ENCODE results near the gene SENP7. TPM values are rescaled to one million over a fixed set of nuclear protein-coding genes. Genes with fewer than 3 reads are reported as not detected.

Gene SENP7
- total RNA-seq, 1 donor from 2014 or later, result 10.8 TPM

DNA sequence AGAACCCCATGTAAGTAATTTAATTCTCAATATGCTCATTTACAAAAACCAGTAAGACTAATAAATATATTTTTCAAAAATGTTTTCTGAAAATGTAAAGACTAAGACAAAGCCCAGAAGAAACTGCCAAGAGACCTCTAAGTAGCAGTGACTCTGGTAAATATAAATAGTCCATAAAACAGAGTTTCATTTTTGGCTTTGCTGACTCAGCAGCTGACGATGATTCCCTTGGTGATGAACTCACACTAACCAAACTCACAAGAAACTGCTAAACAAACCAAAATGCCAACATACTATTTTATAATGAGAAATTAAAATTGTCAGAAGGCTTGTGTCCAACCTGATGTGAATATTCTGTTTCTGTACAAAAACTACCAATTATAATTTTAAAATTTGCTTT, 161.2 kb downstream of the SENP7 start:
- H3K79me2 ChIP-seq (ENCODE audit: insufficient read depth, low read length), result no peaks in the 10 kb centered on the region
- Mint-ChIP-seq H3K27ac (ENCODE audit: unreplicated experiment) (no peak overlapping the region), H3K9me3 (ENCODE audit: unreplicated experiment) (peaks cover 4% of the 10 kb centered on the region), H3K36me3 (ENCODE audit: low read depth, unreplicated experiment) (peaks cover 8% of the 10 kb centered on the region), H3K4me1 (ENCODE audit: low read depth, unreplicated experiment) (no peaks in the 10 kb centered on the region), H3K4me3 (ENCODE audit: unreplicated experiment) (no peak overlapping the region), H3K27me3 (ENCODE audit: low read depth, unreplicated experiment) (no peaks in the 10 kb centered on the region)
- H3K4me3 ChIP-seq (ENCODE audit: insufficient read depth, low read depth, low read length), result no peak overlapping the region
- no peaks in the 10 kb centered on the region for H3K9me3 ChIP-seq (ENCODE audit: insufficient read depth, low read depth, low read length)
- no peaks in the 10 kb centered on the region for H3K27me3 ChIP-seq (ENCODE audit: insufficient read depth, low read length)
- DNase-seq (ENCODE audit: low read depth), result no peak
- no peaks in the 10 kb centered on the region for H3K4me1 ChIP-seq (ENCODE audit: insufficient read depth, low read length)
- TF ChIP-seq EZH2 (IDR thresholded peaks at IDR 0.05; ENCODE audit: insufficient read depth, low read length), result no peak
- TF ChIP-seq, protein P1, sequence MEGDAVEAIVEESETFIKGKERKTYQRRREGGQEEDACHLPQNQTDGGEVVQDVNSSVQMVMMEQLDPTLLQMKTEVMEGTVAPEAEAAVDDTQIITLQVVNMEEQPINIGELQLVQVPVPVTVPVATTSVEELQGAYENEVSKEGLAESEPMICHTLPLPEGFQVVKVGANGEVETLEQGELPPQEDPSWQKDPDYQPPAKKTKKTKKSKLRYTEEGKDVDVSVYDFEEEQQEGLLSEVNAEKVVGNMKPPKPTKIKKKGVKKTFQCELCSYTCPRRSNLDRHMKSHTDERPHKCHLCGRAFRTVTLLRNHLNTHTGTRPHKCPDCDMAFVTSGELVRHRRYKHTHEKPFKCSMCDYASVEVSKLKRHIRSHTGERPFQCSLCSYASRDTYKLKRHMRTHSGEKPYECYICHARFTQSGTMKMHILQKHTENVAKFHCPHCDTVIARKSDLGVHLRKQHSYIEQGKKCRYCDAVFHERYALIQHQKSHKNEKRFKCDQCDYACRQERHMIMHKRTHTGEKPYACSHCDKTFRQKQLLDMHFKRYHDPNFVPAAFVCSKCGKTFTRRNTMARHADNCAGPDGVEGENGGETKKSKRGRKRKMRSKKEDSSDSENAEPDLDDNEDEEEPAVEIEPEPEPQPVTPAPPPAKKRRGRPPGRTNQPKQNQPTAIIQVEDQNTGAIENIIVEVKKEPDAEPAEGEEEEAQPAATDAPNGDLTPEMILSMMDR (IDR thresholded peaks at IDR 0.05; ENCODE audit: insufficient read depth, low read depth, low read length), result no peak
- no peaks in the 10 kb centered on the region for H3K36me3 ChIP-seq (ENCODE audit: insufficient read depth, low read length)
- H2AFZ ChIP-seq (ENCODE audit: low read depth, low read length), result no peak overlapping the region
- H3K9ac ChIP-seq (ENCODE audit: low read length), result no peak overlapping the region
- no peak for FAIRE-seq
- H3K4me2 ChIP-seq (ENCODE audit: low read length), result no peak overlapping the region
- H3K27ac ChIP-seq (ENCODE audit: low read depth, low read length), result no peak overlapping the region
- no peaks in the 10 kb centered on the region for H4K20me1 ChIP-seq (ENCODE audit: insufficient read depth, low read length)

DNA sequence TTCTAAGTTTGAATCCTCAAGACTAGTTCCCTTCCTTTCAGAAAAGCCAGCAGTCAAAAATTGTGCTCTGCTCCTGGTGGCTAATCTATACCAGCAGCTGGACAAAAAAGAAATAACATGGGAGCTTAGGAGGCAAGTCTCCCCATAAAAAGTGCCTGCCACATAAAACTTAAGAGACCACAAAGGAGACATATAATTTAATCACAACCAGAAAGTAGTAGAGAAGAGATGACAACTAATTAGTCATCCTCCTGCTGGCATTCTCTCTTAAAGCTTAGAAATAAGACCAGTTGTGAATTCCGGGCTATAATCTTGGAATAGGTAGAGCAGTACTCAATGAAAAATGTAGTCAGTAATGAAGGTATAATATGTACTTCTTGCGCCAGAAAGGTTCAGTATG, 172.4 kb downstream of the SENP7 start:
- Histone ChIP-seq H3K27ac (ENCODE audit: low read depth, low read length) (no peak overlapping the region), H3K9me3 (ENCODE audit: insufficient read depth, low read depth, low read length) (no peaks in the 10 kb centered on the region), H3K79me2 (ENCODE audit: insufficient read depth, low read length) (no peaks in the 10 kb centered on the region), H3K27me3 (ENCODE audit: insufficient read depth, low read length) (no peaks in the 10 kb centered on the region), H3K4me1 (ENCODE audit: insufficient read depth, low read length) (no peaks in the 10 kb centered on the region), H2AFZ (ENCODE audit: low read depth, low read length) (no peak overlapping the region), H3K9ac (ENCODE audit: low read length) (no peak overlapping the region), H4K20me1 (ENCODE audit: insufficient read depth, low read length) (no peaks in the 10 kb centered on the region), H3K4me2 (ENCODE audit: low read length) (no peak overlapping the region), H3K4me3 (ENCODE audit: insufficient read depth, low read depth, low read length) (no peak overlapping the region), H3K36me3 (ENCODE audit: insufficient read depth, low read length) (no peaks in the 10 kb centered on the region)
- DNase-seq (ENCODE audit: low read depth) (peak; percentile 12), FAIRE-seq (no peak)
- no peak overlapping the region for H3K4me3 Mint-ChIP-seq (ENCODE audit: unreplicated experiment)
- no peaks in the 10 kb centered on the region for H3K4me1 Mint-ChIP-seq (ENCODE audit: low read depth, unreplicated experiment)
- no peaks in the 10 kb centered on the region for H3K27me3 Mint-ChIP-seq (ENCODE audit: low read depth, unreplicated experiment)
- TF ChIP-seq, protein P1 (IDR thresholded peaks at IDR 0.05; ENCODE audit: insufficient read depth, low read depth, low read length), result no peak
- TF ChIP-seq EZH2 (IDR thresholded peaks at IDR 0.05; ENCODE audit: insufficient read depth, low read length), result no peak
- no peak overlapping the region for H3K27ac Mint-ChIP-seq (ENCODE audit: unreplicated experiment)
- no peaks in the 10 kb centered on the region for H3K36me3 Mint-ChIP-seq (ENCODE audit: low read depth, unreplicated experiment)
- no peaks in the 10 kb centered on the region for H3K9me3 Mint-ChIP-seq (ENCODE audit: unreplicated experiment)

DNA sequence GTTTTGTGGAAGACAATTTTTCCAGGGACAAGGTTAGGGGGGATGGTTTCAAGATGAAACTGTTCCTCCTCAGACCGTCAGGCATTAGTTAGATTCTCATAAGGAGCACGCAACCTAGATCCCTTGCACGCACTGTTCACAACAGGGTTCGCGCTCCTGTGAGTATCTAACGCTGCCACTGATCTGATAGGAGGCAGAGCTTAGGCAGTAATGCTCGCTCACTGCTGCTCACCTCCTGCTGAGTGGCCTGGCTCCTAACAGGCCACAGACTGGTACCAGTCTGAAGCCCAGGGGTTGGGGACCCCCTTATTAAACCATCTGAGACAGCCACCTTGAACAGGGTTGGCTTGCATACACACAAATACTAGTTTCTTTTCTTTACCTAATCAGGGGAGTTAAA, 179.1 kb downstream of the SENP7 start:
- Histone ChIP-seq H3K79me2 (ENCODE audit: insufficient read depth, low read length) (no peaks in the 10 kb centered on the region), H2AFZ (ENCODE audit: low read depth, low read length) (no peak overlapping the region), H3K9me3 (ENCODE audit: insufficient read depth, low read depth, low read length) (no peaks in the 10 kb centered on the region), H3K4me1 (ENCODE audit: insufficient read depth, low read length) (no peaks in the 10 kb centered on the region), H3K4me3 (ENCODE audit: insufficient read depth, low read depth, low read length) (no peak overlapping the region), H4K20me1 (ENCODE audit: insufficient read depth, low read length) (no peaks in the 10 kb centered on the region), H3K4me2 (ENCODE audit: low read length) (no peak overlapping the region), H3K27me3 (ENCODE audit: insufficient read depth, low read length) (no peaks in the 10 kb centered on the region), H3K9ac (ENCODE audit: low read length) (no peak overlapping the region), H3K36me3 (ENCODE audit: insufficient read depth, low read length) (peaks cover 4% of the 10 kb centered on the region), H3K27ac (ENCODE audit: low read depth, low read length) (no peak overlapping the region)
- H3K4me1 Mint-ChIP-seq (ENCODE audit: low read depth, unreplicated experiment), result no peaks in the 10 kb centered on the region
- H3K27me3 Mint-ChIP-seq (ENCODE audit: low read depth, unreplicated experiment), result no peaks in the 10 kb centered on the region
- DNase-seq (ENCODE audit: low read depth) (no peak), FAIRE-seq (no peak)
- no peak overlapping the region for H3K27ac Mint-ChIP-seq (ENCODE audit: unreplicated experiment)
- TF ChIP-seq, protein P1 (IDR thresholded peaks at IDR 0.05; ENCODE audit: insufficient read depth, low read depth, low read length), result no peak
- TF ChIP-seq EZH2 (IDR thresholded peaks at IDR 0.05; ENCODE audit: insufficient read depth, low read length), result no peak
- peaks cover 3% of the 10 kb centered on the region for H3K36me3 Mint-ChIP-seq (ENCODE audit: low read depth, unreplicated experiment)
- H3K9me3 Mint-ChIP-seq (ENCODE audit: unreplicated experiment), result no peaks in the 10 kb centered on the region
- H3K4me3 Mint-ChIP-seq (ENCODE audit: unreplicated experiment), result no peak overlapping the region

Measured in astrocyte (in vitro differentiated cells and primary cell).